ENCODE measurements around the gene GSKIP.

GSKIP gene

GRCh38 chr14:96351986-96352385 lies 11.3 kb upstream of the GSKIP start:
- Histone ChIP-seq H3K4me3 (replicated peaks; ENCODE audit: insufficient read depth, low read length) (no peak overlapping the region), H3K27me3 (ENCODE audit: insufficient read depth, poor library complexity, severe bottlenecking) (no peaks in the 10 kb centered on the region), H3K27ac (replicated peaks) (no peak overlapping the region)
- TF ChIP-seq SPI1 (IDR thresholded peaks at IDR 0.05; ENCODE audit: borderline replicate concordance, low read depth) (no peak), GABPA (IDR thresholded peaks at IDR 0.05; ENCODE audit: low read depth) (no peak), POLR2AphosphoS5 (IDR thresholded peaks at IDR 0.05; ENCODE audit: low read depth) (no peak)
- TF ChIP-seq, protein P1, sequence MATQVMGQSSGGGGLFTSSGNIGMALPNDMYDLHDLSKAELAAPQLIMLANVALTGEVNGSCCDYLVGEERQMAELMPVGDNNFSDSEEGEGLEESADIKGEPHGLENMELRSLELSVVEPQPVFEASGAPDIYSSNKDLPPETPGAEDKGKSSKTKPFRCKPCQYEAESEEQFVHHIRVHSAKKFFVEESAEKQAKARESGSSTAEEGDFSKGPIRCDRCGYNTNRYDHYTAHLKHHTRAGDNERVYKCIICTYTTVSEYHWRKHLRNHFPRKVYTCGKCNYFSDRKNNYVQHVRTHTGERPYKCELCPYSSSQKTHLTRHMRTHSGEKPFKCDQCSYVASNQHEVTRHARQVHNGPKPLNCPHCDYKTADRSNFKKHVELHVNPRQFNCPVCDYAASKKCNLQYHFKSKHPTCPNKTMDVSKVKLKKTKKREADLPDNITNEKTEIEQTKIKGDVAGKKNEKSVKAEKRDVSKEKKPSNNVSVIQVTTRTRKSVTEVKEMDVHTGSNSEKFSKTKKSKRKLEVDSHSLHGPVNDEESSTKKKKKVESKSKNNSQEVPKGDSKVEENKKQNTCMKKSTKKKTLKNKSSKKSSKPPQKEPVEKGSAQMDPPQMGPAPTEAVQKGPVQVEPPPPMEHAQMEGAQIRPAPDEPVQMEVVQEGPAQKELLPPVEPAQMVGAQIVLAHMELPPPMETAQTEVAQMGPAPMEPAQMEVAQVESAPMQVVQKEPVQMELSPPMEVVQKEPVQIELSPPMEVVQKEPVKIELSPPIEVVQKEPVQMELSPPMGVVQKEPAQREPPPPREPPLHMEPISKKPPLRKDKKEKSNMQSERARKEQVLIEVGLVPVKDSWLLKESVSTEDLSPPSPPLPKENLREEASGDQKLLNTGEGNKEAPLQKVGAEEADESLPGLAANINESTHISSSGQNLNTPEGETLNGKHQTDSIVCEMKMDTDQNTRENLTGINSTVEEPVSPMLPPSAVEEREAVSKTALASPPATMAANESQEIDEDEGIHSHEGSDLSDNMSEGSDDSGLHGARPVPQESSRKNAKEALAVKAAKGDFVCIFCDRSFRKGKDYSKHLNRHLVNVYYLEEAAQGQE (IDR thresholded peaks at IDR 0.05; ENCODE audit: insufficient replicate concordance, low read depth): no peak
- TF ChIP-seq, protein P2, sequence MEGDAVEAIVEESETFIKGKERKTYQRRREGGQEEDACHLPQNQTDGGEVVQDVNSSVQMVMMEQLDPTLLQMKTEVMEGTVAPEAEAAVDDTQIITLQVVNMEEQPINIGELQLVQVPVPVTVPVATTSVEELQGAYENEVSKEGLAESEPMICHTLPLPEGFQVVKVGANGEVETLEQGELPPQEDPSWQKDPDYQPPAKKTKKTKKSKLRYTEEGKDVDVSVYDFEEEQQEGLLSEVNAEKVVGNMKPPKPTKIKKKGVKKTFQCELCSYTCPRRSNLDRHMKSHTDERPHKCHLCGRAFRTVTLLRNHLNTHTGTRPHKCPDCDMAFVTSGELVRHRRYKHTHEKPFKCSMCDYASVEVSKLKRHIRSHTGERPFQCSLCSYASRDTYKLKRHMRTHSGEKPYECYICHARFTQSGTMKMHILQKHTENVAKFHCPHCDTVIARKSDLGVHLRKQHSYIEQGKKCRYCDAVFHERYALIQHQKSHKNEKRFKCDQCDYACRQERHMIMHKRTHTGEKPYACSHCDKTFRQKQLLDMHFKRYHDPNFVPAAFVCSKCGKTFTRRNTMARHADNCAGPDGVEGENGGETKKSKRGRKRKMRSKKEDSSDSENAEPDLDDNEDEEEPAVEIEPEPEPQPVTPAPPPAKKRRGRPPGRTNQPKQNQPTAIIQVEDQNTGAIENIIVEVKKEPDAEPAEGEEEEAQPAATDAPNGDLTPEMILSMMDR (IDR thresholded peaks at IDR 0.05; ENCODE audit: insufficient read depth, low read length): no peak
- DNase-seq (ENCODE audit: low read depth in 1 of 2, low spot score in 1 of 2): no peak

DNA sequence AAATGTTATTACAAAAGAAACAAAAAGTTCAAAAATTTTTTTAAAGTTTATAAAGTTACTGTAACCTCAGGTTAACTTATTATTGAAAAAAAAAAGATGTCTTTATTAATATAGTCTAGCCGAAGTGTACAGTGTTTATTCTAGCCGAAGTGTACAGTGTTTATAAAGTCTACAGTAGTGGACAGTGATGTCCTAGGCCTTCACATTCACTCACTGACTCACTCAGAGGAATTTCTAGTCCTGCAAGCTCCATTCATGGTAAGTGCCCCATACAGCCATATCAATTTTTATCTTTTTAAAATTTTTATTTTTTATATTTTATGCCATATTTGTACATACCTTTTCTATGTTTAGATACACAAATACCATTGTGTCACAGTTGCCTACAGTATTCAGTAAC lies 10.6 kb upstream of the GSKIP start:
- DNase-seq (ENCODE audit: low read depth in 1 of 2, low spot score in 1 of 2): no peak
- no peak overlapping the region for H3K4me3 ChIP-seq (replicated peaks; ENCODE audit: insufficient read depth, low read length)
- TF ChIP-seq POLR2AphosphoS5 (IDR thresholded peaks at IDR 0.05; ENCODE audit: low read depth) (no peak), SPI1 (IDR thresholded peaks at IDR 0.05; ENCODE audit: borderline replicate concordance, low read depth) (no peak), GABPA (IDR thresholded peaks at IDR 0.05; ENCODE audit: low read depth) (no peak)
- TF ChIP-seq, protein P1 (IDR thresholded peaks at IDR 0.05; ENCODE audit: insufficient replicate concordance, low read depth): no peak
- TF ChIP-seq, protein P2 (IDR thresholded peaks at IDR 0.05; ENCODE audit: insufficient read depth, low read length): no peak
- H3K27ac ChIP-seq (replicated peaks): no peak overlapping the region
- H3K27me3 ChIP-seq (ENCODE audit: insufficient read depth, poor library complexity, severe bottlenecking): no peaks in the 10 kb centered on the region

- H3K4me3 ChIP-seq (replicated peaks; ENCODE audit: insufficient read depth, low read length): no peak overlapping the region
- H3K27me3 ChIP-seq (ENCODE audit: insufficient read depth, poor library complexity, severe bottlenecking): no peaks in the 10 kb centered on the region
- H3K27ac ChIP-seq (replicated peaks): no peak overlapping the region
- TF ChIP-seq POLR2AphosphoS5 (IDR thresholded peaks at IDR 0.05; ENCODE audit: low read depth): no peak
- TF ChIP-seq, protein P2 (IDR thresholded peaks at IDR 0.05; ENCODE audit: insufficient read depth, low read length): no peak
- TF ChIP-seq SPI1 (IDR thresholded peaks at IDR 0.05; ENCODE audit: borderline replicate concordance, low read depth): no peak
- TF ChIP-seq, protein P1 (IDR thresholded peaks at IDR 0.05; ENCODE audit: insufficient replicate concordance, low read depth): no peak
- TF ChIP-seq GABPA (IDR thresholded peaks at IDR 0.05; ENCODE audit: low read depth): no peak
- DNase-seq (ENCODE audit: low read depth in 1 of 2, low spot score in 1 of 2): no peak
These were observed 9.1 kb upstream of the GSKIP start for GRCh38 chr14:96354246-96354645.
